ENCODE data around the gene CRYBA1.

- TF ChIP-seq CTCF (IDR thresholded peaks at IDR 0.05; ENCODE audit: low read depth, low read length): no peak
- no peak for TF ChIP-seq POLR2A (IDR thresholded peaks at IDR 0.05; ENCODE audit: extremely low read depth, insufficient read length)
- no peak for TF ChIP-seq MYC (IDR thresholded peaks at IDR 0.05; ENCODE audit: low read depth, low read length)
Measured at GRCh38 chr17:29205047-29205446, 41.6 kb upstream of the CRYBA1 start.

Data from NB4 (cell line).